GM03348 (cell line): ENCODE measurements around the gene TNK2.

Experiments used
- DNase-seq: peaks from one replicate; pipeline ENCODE4 v3.0.0; 2012; ENCODE audit warnings: low spot score

The TNK2 gene

DNA sequence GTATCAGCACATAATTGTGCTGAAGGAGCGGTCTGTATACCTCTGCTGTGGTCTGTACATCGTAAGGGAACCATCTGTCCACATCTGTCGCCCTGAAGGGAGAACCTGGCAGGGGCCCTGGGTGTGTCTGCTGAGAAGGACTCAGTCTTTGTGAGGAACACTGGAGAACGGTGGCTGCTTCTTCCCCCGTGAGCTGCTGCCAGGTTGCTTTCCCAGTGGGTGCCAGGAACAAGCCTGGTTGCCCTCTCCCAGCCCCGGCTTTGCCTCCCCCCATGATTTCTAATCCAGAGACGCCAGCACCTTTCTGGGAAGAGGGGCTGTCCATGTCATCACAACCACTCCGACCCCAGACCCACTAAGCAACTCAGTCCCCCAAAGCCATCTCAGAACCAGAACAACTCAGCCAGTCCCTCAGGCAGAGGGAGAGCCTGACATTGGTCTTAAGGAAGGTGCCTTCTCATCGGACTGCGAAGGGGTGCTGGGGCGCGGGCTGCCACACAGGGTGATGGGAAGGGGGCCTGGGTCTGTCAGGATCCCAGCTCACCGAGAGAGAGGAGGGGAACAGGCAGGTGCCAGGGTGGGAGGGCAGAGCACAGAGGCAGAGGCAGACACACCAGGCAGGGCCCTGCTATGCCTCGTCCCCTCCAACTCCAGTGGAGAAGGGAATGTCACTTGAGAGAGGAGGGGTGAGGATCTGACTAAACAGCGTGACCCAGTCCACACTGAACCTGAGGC is 8.5 kb downstream of the TNK2 start:
- DNase-seq = no peak

DNA sequence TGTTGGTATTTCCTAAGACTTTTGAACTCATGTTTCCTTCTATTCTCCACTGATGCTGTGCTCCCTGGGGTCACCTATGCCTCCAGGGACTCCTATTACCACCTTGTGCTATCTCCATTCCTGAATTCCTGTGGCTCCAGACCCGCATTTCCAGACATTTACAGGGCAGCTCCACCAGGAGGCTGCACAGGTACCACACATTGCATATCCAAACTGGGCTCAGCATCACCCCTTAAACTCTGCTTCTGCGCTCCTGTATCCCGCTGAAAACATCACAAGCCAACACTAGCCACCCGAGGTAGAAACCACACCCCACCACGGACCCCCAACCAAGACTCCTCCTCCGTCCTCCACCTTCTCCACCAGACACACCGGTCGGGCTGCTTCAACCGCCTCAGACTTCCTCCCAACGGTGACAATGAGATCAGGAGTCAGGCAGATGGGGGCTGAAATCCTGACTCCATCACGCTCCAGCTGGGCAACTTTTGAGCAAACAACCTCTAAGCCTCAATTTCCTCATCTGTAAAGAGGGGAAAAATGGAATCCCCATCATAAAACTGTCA is 10.4 kb downstream of the TNK2 start:
- DNase-seq = no peak

DNA sequence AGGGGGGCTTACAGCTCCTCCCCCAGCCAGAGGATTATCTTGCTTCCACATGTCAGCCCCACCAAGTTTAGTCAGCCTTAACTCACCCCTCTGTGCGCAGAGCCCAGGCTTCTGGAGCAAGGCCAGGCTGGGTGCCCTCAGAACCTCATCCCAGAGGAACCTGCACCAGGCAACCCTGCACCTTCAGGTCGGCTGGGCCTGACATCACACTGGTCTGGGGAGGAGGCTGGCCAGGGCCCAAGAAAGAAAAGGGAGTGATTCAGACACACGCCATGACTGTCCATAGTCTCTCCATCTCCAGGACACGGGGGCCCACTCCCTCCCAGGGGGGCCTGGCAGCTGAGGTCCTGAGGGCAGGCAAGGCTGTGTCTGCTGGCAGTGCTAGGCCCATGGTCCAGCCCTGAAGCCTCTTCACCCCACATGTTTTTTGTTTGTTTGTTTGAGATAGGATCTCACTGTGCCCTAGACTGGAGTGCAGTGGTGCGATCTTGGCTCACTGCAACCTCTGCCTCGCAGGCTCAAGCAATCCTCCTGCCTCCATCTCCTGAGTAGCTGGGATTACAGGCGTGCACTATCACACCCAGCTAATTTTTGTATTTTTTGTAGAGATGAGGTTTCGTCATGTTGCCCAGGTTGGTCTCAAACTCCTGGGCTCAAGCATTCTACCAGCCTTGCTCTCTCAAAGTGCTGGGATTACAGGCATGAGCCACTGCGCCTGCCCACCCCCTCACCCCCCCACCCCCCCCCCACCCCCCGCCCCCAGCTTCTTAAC is 11.1 kb downstream of the TNK2 start:
- peak; percentile 75 for DNase-seq

DNA sequence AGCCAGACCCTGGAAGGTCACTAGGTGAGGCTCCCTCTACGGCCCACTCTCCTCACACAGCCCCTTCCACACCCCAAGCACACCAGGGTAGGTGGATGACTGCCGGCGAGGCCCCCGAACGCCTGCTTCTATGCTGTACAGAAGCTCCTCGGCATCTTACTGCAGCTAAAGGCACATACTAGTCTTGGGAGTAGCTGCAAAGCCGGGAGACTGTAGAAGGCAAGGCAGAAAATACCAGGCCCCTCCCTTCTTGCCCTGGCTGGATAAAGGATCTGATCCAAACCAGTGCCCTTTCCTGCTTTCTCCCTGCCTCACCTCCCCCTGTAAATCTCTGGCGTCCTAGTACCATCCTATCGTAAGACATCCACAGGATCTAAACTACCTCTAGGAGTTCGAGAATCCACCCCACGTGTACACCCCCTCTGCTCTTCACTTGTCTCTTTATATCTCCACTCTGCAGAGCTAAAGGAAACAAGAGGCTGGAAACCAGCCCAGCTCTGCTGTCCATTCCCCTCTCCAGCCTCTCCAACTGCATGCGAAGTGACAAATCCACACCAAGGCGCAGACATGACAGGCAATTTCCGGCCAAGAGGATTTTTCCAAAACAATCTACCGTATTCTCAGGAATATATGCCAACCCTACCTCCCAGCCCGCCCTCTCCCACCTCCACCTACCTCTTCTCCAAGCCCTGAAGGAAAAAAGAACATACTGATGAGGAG is 11.8 kb downstream of the TNK2 start:
- peak; percentile 68 for DNase-seq

DNA sequence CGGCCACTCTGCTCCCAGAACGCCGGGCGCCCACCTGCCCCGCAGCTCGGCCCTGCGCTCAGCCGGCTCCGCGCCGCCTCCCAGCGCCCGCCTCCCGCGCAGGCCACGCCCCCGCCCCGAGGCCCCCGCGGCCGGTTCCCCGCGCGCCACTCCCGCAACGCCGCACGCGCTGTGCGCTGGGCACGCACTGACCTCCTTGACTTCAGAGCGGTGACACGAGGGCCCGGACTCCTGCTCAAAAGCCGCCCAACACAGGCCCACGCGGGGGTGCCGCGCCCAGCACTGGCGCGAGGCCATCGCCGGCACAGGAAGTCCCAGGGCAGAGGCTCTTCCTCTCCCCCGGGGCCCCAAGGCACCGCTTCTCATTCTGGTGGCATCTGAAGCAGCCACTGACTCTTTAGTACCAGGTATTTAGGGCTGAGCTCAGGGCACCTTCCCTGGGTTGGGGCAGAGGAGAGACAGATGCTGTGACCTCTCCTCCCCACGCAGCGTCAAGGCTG is 12.4 kb downstream of the TNK2 start:
- peak; percentile 84 for DNase-seq

DNA sequence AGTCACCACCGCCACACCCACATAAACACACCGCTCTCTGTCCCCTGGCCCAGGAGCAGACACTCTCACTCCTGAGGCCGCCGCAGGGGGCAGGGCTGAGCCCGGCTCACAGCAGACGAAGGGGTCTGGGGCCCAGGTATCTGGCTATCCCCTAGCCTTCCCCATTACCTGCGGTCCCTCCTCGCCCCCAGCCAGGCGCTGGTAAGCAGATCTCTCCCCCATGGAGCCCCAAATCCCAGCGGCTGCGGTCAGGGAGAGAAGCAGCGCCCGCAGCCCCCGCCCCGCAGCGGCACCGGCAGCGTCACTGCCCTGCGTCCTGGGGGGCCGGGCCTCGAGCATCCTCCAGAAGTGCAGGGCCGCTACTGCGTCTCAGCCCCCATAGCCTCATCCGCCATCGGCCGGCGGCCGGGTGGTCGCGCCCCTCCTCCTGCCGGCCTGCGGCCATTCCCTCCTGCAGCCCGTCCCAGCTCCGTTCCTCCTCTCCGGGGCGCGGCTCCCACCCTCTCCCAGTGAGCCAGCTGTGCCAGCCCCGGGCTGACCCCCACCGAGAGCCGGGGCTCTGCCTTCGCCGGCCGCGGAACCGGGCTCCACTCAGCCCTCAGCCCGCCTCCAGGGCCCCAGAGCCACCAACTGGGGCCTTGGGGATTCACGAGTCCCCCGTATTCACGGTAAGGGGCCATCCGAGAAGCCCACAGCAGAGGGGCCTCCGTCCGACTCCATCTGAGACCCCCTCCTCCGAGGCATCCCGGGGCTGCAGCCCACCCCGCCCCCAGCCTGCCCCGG is 13.1 kb downstream of the TNK2 start:
- peak; percentile 74 for DNase-seq

DNA sequence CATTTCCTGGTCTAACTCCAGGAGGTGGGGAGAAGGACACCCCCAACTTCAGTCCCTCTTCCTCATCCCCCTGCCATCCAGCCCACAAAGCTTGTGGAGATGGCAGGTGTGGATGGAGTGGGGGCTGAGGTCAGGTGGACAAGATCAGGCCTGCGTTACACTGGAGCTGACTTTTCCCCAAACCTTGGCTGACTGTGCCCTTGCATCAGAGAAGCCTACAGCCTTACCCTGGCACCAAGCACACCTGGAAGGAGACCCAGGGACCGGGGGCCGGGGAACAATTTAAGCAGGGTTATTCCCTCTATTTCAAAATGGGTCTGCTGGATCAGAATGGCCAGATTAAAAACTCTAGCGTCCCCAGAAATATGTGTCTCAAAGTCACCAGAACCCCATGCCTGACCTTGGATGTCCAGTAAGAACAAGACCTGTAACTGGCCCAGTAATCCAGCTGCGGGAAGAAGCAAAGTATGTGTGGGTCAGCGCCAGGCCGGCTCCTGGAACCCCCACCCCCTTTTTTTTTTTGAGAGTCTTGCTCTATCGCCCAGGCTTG is 14.4 kb downstream of the TNK2 start:
- no peak for DNase-seq

DNA sequence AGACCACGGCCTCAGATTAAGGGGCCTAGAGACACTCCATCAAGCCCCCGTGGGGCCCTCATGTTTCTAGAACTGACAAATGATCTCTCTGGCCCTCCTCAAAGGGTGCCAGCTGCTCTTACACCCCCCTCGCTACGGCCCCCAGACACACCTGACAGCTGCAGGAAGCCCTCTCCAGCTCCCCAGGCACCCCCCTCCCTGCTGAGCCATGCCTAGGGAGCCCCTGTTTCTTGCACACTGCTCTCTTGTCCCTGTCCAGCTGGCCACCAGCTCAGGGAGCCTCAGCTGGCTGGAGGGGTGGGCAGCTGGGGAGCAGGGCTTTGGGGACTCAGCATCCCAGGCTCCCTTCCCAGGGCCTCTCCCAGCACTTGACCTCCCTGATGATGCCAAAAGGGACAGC is 14.8 kb downstream of the TNK2 start:
- DNase-seq = no peak

DNA sequence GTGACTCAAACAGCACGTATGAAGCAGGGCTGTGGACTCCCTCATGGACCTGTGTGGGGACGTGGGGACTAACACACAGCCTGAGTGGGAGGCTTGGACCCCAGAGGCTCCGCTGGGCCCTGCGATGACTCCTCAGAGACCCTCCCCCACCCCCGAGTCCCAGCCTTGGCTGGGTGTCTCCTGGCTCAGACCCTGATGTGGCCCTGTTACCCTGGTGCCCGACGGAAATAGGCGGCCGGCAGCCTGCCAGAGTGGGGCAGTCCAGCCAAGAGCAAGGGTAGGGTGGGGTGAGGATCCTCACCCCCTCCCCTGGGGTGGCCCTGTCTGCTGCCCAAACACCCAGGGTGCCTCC is 15.3 kb downstream of the TNK2 start:
- peak; percentile 42 for DNase-seq

DNA sequence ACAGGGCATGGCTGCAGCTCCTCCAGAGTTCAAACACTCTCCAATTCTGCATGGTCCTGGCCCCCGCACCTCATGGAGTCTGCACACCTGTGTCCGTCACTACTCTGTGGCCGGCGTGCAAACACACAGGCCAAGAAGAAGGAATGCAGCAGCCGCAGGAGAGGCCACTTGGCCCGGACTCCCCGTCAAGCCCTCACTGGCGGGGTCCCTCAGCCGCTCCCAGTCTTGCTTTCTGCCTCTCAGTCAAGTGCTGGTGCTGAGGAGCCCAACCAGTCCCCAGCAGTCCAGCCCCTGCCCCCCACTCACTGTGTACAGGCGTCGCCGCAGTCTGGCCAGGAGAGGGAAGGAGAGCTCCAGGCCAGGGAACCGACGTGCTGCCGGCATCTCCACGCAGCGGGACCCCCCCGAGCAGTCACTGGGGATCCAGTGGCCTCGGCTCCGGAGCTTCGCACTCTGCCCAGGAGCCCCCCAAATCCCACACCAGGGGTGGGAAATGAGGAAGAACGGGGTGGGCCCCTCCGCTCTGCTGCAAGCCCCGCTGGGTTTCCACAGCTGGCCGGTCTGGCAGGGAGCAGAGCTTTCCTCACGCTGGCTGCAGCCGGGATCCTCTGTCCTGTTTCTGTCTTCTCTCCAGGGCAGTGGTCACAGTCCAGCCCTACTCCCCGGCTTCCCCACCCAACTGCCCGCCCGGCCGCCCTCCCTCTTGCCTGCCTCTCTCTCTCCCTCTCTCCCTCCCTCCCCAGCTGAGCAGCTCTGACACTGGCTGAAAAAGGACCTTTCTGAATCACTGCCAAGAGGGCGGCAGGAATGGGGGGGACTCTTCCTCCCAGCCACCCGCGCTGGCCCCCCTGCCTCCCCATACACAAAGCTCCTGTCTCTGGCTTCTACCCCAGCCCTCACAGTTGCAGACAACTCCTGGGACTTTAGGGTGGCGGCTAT is 16.0 kb downstream of the TNK2 start:
- peak; percentile 83 for DNase-seq

DNA sequence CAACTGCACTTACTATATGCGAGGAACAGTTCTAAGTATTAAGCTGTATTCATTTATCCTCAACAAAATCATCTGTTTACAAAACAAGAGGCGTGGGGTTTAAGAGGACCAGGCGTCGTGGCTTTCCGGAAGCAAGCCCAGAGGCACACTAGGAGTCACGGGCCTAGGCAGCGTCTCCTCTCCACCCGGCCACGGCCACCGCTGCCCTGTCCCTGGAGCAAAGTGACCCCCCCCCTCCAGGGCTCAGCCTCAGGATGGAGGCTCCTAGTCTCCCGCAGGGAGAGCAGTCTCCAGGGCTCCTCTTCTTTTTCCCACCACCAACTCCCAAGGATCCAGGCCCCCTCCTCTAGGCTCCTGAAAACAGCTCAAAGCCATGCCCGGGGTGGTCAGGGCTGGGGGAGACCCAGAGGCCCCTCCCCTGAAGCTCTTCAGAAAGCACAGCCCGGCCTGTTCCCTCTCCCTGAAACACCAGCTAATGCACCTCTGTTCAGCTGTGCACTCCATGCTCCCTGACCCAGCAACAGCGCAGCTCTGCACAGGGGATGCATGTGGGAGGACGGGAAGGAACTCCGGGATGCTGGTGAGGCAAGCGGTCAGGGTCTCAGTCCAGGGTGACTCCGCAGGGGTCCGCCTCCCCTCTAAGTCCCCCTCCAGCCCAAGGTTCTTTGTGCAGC is 16.8 kb downstream of the TNK2 start:
- DNase-seq = no peak

DNA sequence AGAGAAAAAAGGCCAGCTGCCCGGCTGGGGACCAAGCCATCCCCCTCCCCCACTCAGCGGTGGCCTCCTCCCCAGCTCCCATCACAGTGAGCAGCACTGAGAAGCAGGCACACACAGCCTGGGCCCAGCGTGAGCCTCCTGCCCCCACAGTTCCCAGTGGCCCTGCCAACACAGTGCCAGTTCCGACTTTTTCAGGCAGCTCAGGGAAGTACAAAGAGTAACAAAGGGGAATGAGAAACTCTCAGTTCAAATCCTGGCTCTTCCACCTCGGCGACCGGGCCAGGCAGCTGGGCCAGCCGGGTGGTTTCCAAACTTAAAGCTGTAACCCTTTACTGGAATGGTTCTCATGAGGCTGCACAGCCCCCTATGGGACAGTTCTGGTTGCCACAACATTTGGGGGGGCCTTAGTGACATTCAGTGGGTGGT is 18.5 kb downstream of the TNK2 start:
- no peak for DNase-seq

DNA sequence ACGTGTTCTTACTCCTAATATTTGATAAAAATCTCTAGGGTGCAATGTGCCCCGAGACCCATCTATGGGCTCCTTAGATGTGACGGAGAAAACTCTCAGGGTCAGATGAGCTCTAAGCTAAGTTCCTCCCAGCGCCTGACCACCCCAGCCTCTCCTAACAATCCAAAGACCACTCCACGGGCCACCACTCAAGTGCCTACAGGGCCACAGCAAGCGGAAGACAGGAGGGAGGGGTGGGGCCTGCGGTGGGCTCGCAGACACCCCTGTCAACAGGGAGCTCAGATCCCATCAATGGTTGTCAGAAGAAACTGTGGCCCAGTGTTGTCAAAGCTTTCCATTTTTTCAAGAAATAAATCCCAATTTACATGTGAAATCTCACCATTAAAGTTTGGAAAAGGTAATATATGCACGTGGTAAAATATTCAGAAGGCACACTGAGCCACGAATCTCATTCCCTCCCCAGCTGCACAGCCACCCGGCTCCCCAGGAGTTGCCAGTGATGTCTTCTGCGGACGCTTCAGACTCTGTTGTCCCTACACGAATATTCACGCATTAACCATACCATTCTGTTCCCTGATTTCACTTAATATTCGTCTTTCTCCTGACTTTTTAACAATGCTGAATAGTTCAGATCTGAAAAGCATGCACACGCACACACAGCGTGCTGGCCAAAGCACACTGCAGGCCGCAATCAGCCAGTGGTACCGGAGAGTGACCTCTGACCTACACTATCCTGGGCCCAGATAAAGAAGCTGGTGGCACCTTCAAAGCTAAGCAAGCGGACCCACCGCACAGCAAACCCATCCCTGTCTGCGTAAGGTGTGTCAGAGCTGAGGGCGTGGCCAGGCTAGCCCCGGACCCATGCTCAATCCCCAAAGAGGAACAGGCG is 19.1 kb downstream of the TNK2 start:
- no peak for DNase-seq

DNA sequence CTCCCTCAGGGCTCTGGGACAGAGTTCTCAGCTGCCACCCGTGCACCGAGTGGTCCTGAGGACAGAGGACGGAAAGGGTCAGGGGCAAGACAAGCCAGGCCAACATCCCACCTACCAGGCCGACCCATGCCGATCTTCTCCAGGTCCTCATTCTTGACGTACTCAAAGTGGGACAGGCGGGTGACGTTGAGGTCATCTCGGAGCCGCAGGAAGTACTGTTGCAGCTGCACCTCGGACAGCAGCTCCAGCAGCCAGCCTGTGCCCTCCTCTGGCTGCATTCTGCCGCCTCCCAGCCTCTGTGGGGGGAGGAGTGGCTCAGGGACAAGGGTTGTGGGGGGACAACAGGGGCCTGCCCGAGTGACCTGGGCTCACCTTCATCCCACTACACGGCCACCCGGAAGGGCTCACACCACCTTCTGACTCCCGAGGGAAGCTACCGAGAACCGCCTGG is 20.0 kb downstream of the TNK2 start:
- DNase-seq = no peak

DNA sequence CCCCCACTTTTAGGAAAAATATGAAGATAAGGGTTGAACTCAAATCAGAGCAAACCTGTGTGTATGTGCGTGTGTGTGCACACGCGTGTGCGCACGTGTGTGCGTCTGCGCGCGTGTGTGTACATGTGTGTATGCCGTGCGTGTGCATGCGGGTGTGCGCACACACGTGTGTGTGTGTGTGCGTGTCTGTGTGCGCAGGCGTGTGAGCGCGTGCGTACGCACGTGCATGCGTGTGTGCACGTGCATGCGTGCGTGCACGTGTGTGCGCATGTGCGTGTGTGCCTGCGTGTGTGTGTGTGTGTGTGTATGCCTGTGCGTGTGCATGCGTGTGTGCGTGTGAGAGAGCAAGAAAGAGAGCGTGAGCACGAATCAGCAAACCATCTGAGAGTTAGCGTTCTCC is 20.7 kb downstream of the TNK2 start:
- DNase-seq = no peak

DNA sequence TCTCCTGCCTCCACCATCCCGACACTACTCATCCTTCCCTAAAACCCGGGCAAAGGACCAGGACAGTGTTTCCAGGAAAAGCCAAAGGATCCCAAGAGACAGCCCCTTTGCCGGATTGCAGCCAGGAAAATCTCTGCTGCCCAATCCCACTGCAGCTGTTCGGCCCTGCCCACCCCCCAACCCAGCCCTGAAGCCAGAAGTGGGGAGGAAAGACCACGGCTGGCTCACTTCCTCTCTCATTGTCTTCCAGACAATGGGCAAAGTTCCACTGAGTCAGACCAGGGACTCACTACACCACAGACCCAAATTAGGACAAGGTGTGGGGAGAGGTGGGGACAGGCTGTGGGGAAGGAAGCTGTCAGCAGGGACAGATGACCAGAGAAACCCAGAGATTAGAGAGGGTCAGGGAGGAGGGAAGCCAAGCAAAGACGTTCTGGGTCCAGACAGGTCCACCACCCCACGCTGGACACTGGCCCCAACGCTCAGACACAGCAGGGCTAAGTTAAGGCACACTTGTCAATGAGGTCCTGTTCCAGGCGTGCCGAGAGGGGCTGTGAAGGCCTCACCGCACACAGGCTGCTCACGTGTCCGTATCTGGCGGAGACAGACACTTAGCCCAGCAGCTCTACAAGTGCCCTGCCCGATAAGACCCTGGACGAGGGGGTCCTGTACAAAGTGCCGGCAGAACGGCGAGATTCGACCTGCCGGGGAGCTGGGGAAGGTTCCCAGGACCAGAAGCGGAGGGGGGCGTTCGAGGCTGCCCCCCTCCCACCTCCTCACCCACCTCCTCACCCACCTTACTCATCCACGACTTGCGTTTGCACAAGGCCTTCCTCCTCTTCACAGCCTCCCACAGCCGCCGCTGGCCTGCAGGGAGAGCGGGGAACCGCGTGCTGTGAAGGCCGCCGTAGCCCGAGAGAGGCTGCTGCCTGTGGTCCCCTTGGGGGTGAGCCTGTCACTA is 21.9 kb downstream of the TNK2 start:
- DNase-seq = peak; percentile 83
